Nephron progenitor cell (in vitro differentiated cells): Measurements from ENCODE around the gene MRPL27.

ENCODE experiments used
- DNase-seq: peaks from one replicate; pipeline ENCODE4 v3.0.0; 2021
- H3K27ac Mint-ChIP-seq: 2 replicates; pipeline ENCODE4 v1.8.0; 2021; ENCODE audit warnings: mild to moderate bottlenecking, moderate library complexity, mixed read lengths
- H3K27me3 Mint-ChIP-seq: 2 replicates; pipeline ENCODE4 v1.8.0; 2021; ENCODE audit warnings: mild to moderate bottlenecking, low read depth, mixed read lengths; ENCODE audit not compliant: poor library complexity
- H3K36me3 Mint-ChIP-seq: 2 replicates; pipeline ENCODE4 v1.8.0; 2021; ENCODE audit warnings: low read depth, mixed read lengths
- H3K4me1 Mint-ChIP-seq: 2 replicates; pipeline ENCODE4 v1.8.0; 2021; ENCODE audit warnings: mixed read lengths
- H3K4me3 Mint-ChIP-seq: 2 replicates; pipeline ENCODE4 v1.8.0; 2021; ENCODE audit warnings: mild to moderate bottlenecking, moderate library complexity, mixed read lengths
- H3K9me3 Mint-ChIP-seq: 2 replicates; pipeline ENCODE4 v1.8.0; 2021; ENCODE audit warnings: mild to moderate bottlenecking, moderate library complexity, mixed read lengths
- CTCF ChIP-seq: fragments of 200-600 bp; sonication (generic); IDR thresholded peaks from 2 replicates; pipeline ENCODE4 v1.5.0; 2021; ENCODE audit warnings: antibody characterized with exemption

Gene MRPL27

GRCh38 chr17:50330151-50330775 lies 42.7 kb downstream of the MRPL27 start:
- TF ChIP-seq CTCF: no peak
- peaks cover 75% of the 10 kb centered on the region for H3K4me1 Mint-ChIP-seq
- no peaks in the 10 kb centered on the region for H3K36me3 Mint-ChIP-seq
- H3K27ac Mint-ChIP-seq: no peak overlapping the region
- no peak overlapping the region for H3K4me3 Mint-ChIP-seq
- H3K27me3 Mint-ChIP-seq: peaks cover 8% of the 10 kb centered on the region
- no peak for DNase-seq
- no peaks in the 10 kb centered on the region for H3K9me3 Mint-ChIP-seq

DNA sequence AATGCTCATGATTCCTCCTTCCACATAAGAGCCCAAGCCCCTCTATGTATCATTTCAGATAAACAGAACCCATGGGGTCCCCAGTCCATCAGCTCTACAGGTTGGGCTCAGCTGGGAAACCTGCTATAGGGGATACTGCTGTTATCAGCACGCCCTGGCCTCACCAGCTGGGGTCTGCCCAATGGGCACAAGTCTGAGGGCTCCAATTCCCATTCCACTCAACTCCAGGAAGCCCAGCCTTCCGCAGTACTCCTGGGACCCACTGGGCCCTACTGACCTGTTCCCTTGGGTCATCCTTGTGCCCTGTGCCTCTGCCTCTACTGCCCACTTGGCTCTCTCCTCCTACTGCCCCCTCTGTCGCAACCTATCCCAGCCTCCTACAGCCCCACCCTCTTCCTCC lies 43.3 kb downstream of the MRPL27 start:
- DNase-seq: no peak
- Mint-ChIP-seq H3K4me3 (no peak overlapping the region), H3K27me3 (peaks cover 8% of the 10 kb centered on the region), H3K27ac (peak overlapping the region; percentile 82), H3K4me1 (peaks cover 75% of the 10 kb centered on the region), H3K36me3 (no peaks in the 10 kb centered on the region), H3K9me3 (no peaks in the 10 kb centered on the region)
- TF ChIP-seq CTCF: no peak

- Mint-ChIP-seq H3K4me1 (peaks cover 68% of the 10 kb centered on the region), H3K27ac (peak overlapping the region; percentile 42), H3K27me3 (peaks cover 8% of the 10 kb centered on the region), H3K36me3 (no peaks in the 10 kb centered on the region), H3K4me3 (no peak overlapping the region), H3K9me3 (no peaks in the 10 kb centered on the region)
- no peak for TF ChIP-seq CTCF
- no peak for DNase-seq
Observed at GRCh38 chr17:50328363-50329325, 44.3 kb downstream of the MRPL27 start.

GRCh38 chr17:50326831-50327364 lies 46.1 kb downstream of the MRPL27 start:
- H3K27me3 Mint-ChIP-seq: peaks cover 4% of the 10 kb centered on the region
- no peaks in the 10 kb centered on the region for H3K36me3 Mint-ChIP-seq
- TF ChIP-seq CTCF: no peak
- H3K4me1 Mint-ChIP-seq: peaks cover 62% of the 10 kb centered on the region
- DNase-seq: no peak
- peak overlapping the region; percentile 43 for H3K4me3 Mint-ChIP-seq
- H3K27ac Mint-ChIP-seq: peak overlapping the region; percentile 78
- no peaks in the 10 kb centered on the region for H3K9me3 Mint-ChIP-seq

DNA sequence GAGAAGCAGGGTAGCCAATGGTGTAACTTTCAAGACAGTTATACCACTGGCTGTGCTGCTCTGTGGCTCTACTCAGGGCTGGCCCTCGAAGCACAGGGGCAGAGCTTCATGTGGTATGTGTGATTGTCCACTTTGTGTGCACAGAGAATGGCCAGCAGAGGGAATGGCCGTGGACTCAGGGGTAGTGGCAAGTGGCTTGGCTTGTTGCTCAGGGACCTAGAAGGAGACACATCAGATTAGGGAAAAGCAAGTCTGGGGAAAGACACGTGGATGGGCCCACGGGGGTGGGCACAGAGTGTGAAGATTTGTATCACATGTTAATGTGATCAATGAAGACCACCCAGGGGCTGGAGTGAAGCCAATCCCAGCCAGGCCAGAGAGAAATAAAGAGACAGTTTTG lies 47.1 kb downstream of the MRPL27 start:
- no peaks in the 10 kb centered on the region for H3K36me3 Mint-ChIP-seq
- no peaks in the 10 kb centered on the region for H3K9me3 Mint-ChIP-seq
- DNase-seq: no peak
- no peak overlapping the region for H3K4me3 Mint-ChIP-seq
- no peak overlapping the region for H3K27ac Mint-ChIP-seq
- peaks cover 6% of the 10 kb centered on the region for H3K27me3 Mint-ChIP-seq
- peaks cover 61% of the 10 kb centered on the region for H3K4me1 Mint-ChIP-seq
- no peak for TF ChIP-seq CTCF
